ENCODE measurements around the gene ABCA10.

GRCh38 chr17:69130627-69131296, 97.9 kb downstream of the ABCA10 start:
- TF ChIP-seq EZH2 (IDR thresholded peaks at IDR 0.05; ENCODE audit: insufficient read depth, poor library complexity, severe bottlenecking) (no peak), EZH2phosphoT487 (IDR thresholded peaks at IDR 0.05; ENCODE audit: insufficient read depth, low read depth) (no peak)

Measured in GM23248 (cell line).